GM20431 (cell line): Measurements from ENCODE around the gene C2orf42.
"Not testable (repeated sequence)": the region's sequence is repeated elsewhere in the genome, so short reads cannot be mapped to it uniquely, and the experiment has no call there.

Experiments used
- in situ Hi-C: fragments of 300-500 bp; cut with MseI, MboI; formaldehyde crosslinking; loops from one replicate; pipeline ENCODE4 v1.15.0; 2020; ENCODE audit warnings: low sequenced_read_pairs; ENCODE audit not compliant: unreplicated experiment

The C2orf42 gene

GRCh38 chr2:70181363-70181956, 9.4 kb downstream of the C2orf42 start:
- in situ Hi-C loops, result no loop called here

GRCh38 chr2:70173520-70173919, 17.3 kb downstream of the C2orf42 start:
- in situ Hi-C loops, result loop anchor here (25.0 kb wide), 1 partner anchor 261 kb away; the partner anchor contains the start of gene MXD1

- in situ Hi-C loops, result loop anchor here (25.0 kb wide), 1 partner anchor 257 kb away; the partner anchor contains the start of gene MXD1
These were observed 21.1 kb downstream of the C2orf42 start for GRCh38 chr2:70169654-70170245.

DNA sequence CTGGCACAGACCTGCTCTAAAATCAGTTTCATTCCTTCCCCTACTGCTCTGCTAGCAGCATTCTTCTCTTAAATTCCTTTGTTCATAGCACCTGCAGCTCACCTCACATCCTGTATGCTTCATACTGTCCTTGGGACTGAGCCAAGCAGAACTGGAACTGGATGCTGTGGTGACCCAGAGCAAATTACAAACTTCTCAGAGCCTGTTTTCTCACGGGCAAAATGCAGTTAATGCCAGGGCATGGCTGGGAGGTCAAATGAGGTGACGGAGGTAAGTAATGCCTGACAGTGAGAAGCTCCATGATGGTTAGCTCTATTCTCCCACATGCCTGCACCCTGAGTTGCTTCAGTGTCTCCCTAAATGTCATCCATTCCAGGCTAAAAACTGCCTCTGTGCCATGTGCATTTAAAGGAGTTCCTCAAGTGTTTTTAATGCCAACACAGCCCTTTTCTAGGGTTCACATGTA, 29.7 kb downstream of the C2orf42 start:
- in situ Hi-C loops, result loop anchor here (25.0 kb wide), 1 partner anchor 249 kb away; the partner anchor contains the start of gene MXD1

GRCh38 chr2:70160545-70160944, 30.3 kb downstream of the C2orf42 start:
- in situ Hi-C loops, result loop anchor here (25.0 kb wide), 1 partner anchor 248 kb away; the partner anchor contains the start of gene MXD1

DNA sequence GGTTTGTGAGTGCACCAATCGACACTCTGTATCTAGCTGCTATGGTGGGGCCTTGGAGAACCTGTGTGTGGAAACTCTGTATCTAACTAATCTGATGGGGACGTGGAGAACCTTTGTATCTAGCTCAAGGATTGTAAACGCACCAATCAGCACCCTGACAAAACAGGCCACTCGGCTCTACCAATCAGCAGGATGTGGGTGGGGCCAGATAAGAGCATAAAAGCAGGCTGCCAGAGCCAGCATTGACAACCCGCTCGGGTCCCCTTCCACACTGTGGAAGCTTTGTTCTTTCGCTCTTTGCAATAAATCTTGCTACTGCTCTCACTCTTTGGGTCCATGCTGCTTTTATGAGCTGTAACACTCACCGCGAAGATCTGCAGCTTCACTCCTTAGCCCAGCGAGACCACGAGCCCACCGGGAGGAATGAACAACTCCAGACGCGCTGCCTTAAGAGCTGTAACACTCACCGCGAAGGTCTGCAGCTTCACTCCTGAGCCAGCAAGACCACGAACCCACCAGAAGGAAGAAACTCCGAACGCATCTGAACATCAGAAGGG, 41.6 kb downstream of the C2orf42 start:
- in situ Hi-C loops, result not testable (repeated sequence)

GRCh38 chr2:70148211-70148760, 42.5 kb downstream of the C2orf42 start:
- in situ Hi-C loops, result not testable (repeated sequence)

- in situ Hi-C loops, result no loop called here
These were observed 44.7 kb downstream of the C2orf42 start for GRCh38 chr2:70145851-70146739.

- in situ Hi-C loops, result no loop called here
These were observed 45.7 kb downstream of the C2orf42 start for GRCh38 chr2:70145144-70145490.

- in situ Hi-C loops, result no loop called here
These were observed 46.2 kb downstream of the C2orf42 start for GRCh38 chr2:70144443-70145143.

DNA sequence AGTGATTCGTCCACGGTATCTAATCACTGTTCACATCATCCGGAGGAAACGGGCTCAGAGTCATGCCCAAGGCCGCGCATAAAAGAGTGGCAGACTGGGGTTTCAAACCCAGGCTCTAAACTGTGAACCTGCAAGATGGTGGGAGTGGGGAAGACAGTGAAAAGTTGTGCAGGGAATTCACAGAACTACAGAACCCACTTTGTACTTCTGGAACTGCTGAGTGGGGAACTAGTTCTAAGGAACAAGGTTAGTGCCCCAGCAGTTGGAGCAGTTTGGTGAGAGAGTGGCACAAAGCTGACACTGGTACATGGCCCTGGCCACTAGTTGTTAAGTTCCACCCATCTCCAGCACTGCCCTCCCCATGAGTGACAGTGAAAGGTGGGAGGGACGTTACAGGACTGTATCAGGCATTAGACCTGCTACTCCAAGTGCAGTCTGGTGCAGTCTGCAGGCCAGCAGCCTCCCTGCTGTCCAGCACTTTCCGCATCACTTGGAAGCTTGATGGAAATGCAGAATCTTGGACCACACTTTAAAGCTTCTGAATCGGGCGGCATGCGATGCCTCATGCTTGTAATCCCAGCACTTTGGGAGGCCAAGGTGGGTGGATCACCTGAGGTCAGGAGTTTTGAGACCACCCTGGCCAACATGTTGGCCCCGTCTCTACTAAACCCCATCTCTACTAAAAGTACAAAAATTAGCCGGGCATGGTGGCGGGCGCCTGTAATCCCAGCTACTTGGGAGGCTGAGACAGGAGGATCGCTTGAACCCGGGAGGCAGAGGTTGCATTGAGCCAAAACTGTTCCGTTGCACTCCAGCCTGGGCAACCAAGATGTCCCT, 47.3 kb downstream of the C2orf42 start:
- in situ Hi-C loops, result no loop called here

DNA sequence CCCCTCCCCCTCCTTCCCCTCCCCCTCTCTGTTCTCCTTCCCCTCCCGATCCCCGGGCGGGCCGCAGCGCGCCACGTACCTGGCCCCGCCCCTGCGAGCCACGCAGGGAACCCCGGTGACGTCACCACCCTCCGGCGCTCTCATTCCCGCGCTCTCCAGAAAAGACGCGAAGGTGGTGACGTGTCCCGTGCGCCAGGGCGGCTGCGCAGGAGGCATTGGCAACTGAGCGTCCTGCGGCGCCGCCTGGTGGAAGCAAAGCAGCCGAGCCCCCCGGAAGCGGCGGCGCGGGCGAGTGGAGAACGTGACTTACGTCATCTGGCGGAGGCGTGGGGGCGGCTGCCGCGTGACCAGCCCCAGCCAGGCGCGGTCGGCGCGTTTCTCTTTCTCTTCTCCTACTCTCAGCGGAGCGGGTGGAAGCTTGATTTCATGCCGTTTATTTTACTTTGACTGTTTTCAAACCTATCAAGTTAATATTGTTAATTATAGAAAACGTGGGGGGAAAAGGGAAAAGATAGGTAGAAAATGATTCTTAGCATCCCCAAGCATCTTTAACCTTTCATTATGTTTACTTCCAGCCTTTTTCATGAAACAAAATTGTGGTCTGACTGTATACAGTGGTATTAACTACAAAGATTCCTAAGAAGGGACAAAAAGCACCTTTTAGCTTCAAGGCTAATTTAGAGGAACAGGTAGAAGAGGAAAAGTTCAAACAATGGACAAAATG, 48.1 kb downstream of the C2orf42 start:
- in situ Hi-C loops, result no loop called here

DNA sequence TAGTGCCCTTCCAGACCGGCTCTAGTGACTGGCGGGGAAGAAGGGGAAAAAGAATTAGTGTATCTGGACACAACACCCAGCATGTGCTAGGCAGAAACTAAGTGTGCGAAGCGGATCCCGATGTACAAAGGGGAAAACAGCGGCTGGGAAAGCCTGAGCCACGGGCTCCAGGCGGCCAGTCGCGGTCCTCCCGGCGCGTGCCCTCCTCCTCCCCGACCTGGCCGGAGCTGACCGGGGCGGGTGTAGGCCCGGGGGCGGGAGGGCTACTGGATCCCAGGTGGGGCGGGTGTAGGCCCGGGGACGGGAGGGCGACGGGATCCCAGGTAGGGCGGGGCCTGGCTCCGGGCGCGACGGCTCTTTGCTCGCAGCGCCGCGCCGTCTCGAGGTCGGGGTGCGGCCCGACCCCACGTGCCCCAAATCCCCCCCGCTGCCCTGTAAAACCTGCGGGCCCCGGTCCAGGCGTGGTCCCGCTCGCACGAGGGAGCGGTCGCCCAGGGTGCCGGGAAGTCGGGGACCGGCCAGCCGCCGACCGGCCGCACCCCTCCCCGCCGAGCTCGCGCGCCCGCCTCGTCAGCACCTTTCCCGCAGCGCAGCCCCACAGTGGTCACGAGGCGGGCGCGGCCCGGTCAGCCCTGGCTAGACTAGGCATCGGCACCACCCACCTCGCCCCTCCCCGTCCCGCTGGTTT, 48.8 kb downstream of the C2orf42 start:
- in situ Hi-C loops, result no loop called here

- in situ Hi-C loops, result no loop called here
These were observed 49.5 kb downstream of the C2orf42 start for GRCh38 chr2:70141212-70141901.

DNA sequence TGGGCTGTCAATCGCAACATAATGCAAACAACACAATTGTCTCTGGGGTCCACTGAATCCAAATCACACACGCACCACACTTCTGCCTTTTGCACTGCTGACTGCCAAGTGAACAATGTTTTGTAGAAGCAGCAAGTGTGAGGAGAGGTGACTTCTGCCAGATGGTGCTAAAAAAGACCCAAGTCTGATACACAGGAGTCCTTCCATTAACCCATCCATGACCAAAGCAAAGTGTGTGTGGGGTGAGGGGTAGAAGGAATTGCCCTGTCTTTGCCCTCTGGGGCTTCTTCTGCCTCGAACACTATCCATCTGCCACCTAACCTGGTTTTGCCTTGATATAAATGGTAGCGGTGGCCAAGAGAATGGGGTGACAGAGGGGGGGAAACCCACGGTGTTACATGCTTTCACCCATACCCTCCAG, 50.0 kb downstream of the C2orf42 start:
- in situ Hi-C loops, result no loop called here

- in situ Hi-C loops, result loop anchor here (10.0 kb wide), 1 partner anchor 50 kb away; the partner anchor contains the start of gene PCBP1
These were observed 56.4 kb downstream of the C2orf42 start for GRCh38 chr2:70134323-70134983.
